ENCODE results near the gene GTPBP1.
A peak's percentile ranks its signal among the peaks of the same experiment; 100 is the strongest.

The GTPBP1 gene

DNA sequence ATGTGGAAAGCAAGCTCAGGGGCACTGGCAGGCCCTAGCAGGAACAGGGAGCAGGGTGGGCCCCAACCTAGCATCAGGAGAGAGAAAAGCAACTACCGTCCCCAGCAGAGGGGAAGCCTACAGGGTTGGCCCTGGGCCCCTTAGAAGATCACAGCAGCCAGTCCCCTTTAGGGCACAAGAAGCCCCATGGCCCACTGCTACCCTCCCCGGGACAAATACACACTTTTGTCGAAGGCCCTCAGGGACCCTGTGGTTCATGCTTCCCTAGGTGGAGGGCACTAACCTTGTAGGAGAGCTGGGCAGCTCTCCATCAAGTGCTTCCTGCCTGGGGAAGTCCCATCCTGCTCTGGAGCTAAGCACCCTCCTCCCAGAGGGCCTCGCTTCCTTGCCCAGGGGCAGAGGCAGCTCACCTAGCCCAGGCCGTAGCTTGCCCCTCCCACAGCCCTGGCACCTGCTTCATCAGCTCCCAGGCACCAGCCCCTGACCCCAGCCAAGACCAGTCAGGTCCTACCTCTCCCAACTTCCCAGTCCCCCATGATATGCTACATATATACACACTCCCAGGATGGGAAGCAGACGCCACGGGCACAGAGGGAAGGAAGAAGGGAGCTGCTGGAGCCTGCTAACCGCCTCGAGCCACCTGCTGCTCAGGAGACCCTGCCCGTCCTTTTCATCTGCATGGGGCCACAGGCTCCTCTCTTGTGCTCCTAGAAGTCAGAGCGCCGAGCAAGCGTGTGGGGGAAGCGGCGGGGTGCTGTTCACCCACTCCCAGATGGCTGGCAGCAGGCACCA, 29.9 kb downstream of the GTPBP1 start:
- no peak overlapping the region for H2AFZ ChIP-seq (ENCODE audit: low read length)
- peaks cover 57% of the 10 kb centered on the region for H3F3A ChIP-seq (ENCODE audit: insufficient read depth, low read length)
- H3K36me3 ChIP-seq (replicated peaks; ENCODE audit: insufficient read depth, low read length): peaks cover 12% of the 10 kb centered on the region
- no peak for TF ChIP-seq EZH2 (optimal IDR thresholded peaks at IDR 0.05; ENCODE audit: low read depth, low read length)
- no peak overlapping the region for H3K4me3 ChIP-seq (ENCODE audit: low read length)
- no peaks in the 10 kb centered on the region for H3K9me2 ChIP-seq (replicated peaks; ENCODE audit: insufficient read depth, low read length)
- H3K9me3 ChIP-seq (replicated peaks; ENCODE audit: insufficient read depth, low read length): no peaks in the 10 kb centered on the region
- peak; percentile 28 for DNase-seq
- no peak overlapping the region for H3K9ac ChIP-seq (ENCODE audit: low read length)
- peaks cover 32% of the 10 kb centered on the region for H3K79me2 ChIP-seq (ENCODE audit: low read length)
- no peaks in the 10 kb centered on the region for H4K20me1 ChIP-seq (ENCODE audit: insufficient read depth, low read length)
- no peak overlapping the region for H3K4me2 ChIP-seq (ENCODE audit: low read depth, low read length)
- peak overlapping the region; percentile 10; the same call in 1 of the 2 replicates for H3K27ac ChIP-seq (ENCODE audit: low read length)
- H3K4me1 ChIP-seq (ENCODE audit: low read length): peaks cover 7% of the 10 kb centered on the region; the same call in 1 of the 2 replicates
- H3K27me3 ChIP-seq (replicated peaks; ENCODE audit: insufficient read depth, low read length): no peaks in the 10 kb centered on the region

DNA sequence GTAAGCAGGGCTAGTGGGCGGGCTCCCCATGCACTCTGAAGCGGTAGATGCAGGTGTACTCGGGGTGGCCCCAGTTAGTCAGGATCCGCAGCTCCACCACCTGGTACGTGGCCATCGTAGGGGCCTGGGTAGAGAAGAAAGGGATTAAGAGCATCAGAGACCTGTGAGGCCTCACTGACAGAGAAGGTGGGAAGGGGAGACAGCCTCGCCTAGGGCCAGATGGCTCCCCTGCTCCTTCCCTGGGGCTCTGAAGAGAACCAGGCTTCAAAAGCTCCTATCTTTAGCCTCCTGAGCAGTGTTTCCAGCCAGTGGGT, 30.5 kb downstream of the GTPBP1 start:
- H4K20me1 ChIP-seq (ENCODE audit: insufficient read depth, low read length): no peaks in the 10 kb centered on the region
- TF ChIP-seq, protein P1, sequence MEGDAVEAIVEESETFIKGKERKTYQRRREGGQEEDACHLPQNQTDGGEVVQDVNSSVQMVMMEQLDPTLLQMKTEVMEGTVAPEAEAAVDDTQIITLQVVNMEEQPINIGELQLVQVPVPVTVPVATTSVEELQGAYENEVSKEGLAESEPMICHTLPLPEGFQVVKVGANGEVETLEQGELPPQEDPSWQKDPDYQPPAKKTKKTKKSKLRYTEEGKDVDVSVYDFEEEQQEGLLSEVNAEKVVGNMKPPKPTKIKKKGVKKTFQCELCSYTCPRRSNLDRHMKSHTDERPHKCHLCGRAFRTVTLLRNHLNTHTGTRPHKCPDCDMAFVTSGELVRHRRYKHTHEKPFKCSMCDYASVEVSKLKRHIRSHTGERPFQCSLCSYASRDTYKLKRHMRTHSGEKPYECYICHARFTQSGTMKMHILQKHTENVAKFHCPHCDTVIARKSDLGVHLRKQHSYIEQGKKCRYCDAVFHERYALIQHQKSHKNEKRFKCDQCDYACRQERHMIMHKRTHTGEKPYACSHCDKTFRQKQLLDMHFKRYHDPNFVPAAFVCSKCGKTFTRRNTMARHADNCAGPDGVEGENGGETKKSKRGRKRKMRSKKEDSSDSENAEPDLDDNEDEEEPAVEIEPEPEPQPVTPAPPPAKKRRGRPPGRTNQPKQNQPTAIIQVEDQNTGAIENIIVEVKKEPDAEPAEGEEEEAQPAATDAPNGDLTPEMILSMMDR (IDR thresholded peaks at IDR 0.05; ENCODE audit: low read length): no peak
- TF ChIP-seq EZH2phosphoT487 (IDR thresholded peaks at IDR 0.05; ENCODE audit: low read length): no peak
- peaks cover 7% of the 10 kb centered on the region; the same call in 1 of the 2 replicates for H3K4me1 ChIP-seq (ENCODE audit: low read length)
- peaks cover 37% of the 10 kb centered on the region for H3K79me2 ChIP-seq (ENCODE audit: low read length)
- H3K9me3 ChIP-seq (replicated peaks; ENCODE audit: insufficient read depth, low read length): no peaks in the 10 kb centered on the region
- H3K27ac ChIP-seq (ENCODE audit: low read length): no peak overlapping the region
- no peaks in the 10 kb centered on the region for H3K27me3 ChIP-seq (replicated peaks; ENCODE audit: insufficient read depth, low read length)
- H3K9me2 ChIP-seq (replicated peaks; ENCODE audit: insufficient read depth, low read length): no peaks in the 10 kb centered on the region
- peaks cover 14% of the 10 kb centered on the region for H3K36me3 ChIP-seq (replicated peaks; ENCODE audit: insufficient read depth, low read length)
- H3K4me2 ChIP-seq (ENCODE audit: low read depth, low read length): no peak overlapping the region
- H3F3A ChIP-seq (ENCODE audit: insufficient read depth, low read length): peaks cover 54% of the 10 kb centered on the region
- no peak overlapping the region for H2AFZ ChIP-seq (ENCODE audit: low read length)
- H3K9ac ChIP-seq (ENCODE audit: low read length): no peak overlapping the region
- H3K4me3 ChIP-seq (ENCODE audit: low read length): no peak overlapping the region
- DNase-seq: no peak

DNA sequence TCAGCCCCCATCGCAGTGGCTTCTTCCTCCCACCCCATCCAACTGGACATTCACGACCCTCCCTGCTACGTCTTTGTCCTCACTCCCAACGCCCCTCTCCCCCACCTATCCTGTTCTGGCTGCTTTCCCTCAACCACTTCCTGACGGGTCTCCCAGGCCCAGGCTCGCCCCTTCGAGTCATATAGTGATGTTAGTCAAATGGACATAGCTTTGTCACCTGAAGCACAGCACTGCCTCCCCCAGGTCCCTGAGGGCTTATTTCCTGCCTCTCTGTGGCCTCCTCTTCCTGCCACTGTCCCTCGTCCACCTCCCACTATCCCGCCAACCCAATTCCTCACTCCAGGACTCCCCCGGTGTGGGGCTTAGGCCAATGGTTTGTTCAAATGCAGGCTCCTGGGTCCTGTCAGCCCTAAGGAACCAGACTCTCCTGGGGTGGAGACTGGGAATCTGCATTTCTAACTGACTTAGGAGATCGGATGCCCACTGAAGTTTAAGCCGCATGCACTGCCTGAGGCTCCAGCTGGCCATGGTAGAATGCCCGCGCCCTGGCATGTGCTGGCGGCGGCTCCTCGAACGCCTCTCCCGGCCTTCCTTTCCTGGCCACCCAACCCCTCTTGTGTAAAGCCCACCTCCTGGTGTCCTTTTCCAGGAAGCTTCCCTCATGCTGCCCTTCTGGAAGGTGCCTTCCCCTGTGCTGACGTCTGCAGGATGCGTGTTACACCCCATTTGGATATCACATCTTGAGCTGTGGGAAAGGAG, 31.7 kb downstream of the GTPBP1 start:
- Histone ChIP-seq H3K79me2 (ENCODE audit: low read length) (peaks cover 47% of the 10 kb centered on the region), H3K36me3 (replicated peaks; ENCODE audit: insufficient read depth, low read length) (peaks cover 18% of the 10 kb centered on the region), H3K9me2 (replicated peaks; ENCODE audit: insufficient read depth, low read length) (no peaks in the 10 kb centered on the region), H3K9ac (ENCODE audit: low read length) (no peak overlapping the region), H3K4me3 (ENCODE audit: low read length) (no peak overlapping the region), H3K9me3 (replicated peaks; ENCODE audit: insufficient read depth, low read length) (no peaks in the 10 kb centered on the region), H3K4me1 (ENCODE audit: low read length) (peaks cover 7% of the 10 kb centered on the region; the same call in 1 of the 2 replicates), H3K27ac (ENCODE audit: low read length) (no peak overlapping the region), H3K27me3 (replicated peaks; ENCODE audit: insufficient read depth, low read length) (no peaks in the 10 kb centered on the region), H2AFZ (ENCODE audit: low read length) (no peak overlapping the region), H3K4me2 (ENCODE audit: low read depth, low read length) (no peak overlapping the region), H4K20me1 (ENCODE audit: insufficient read depth, low read length) (no peaks in the 10 kb centered on the region), H3F3A (ENCODE audit: insufficient read depth, low read length) (peaks cover 53% of the 10 kb centered on the region)
- no peak for TF ChIP-seq EZH2 (optimal IDR thresholded peaks at IDR 0.05; ENCODE audit: low read depth, low read length)
- DNase-seq: no peak

DNA sequence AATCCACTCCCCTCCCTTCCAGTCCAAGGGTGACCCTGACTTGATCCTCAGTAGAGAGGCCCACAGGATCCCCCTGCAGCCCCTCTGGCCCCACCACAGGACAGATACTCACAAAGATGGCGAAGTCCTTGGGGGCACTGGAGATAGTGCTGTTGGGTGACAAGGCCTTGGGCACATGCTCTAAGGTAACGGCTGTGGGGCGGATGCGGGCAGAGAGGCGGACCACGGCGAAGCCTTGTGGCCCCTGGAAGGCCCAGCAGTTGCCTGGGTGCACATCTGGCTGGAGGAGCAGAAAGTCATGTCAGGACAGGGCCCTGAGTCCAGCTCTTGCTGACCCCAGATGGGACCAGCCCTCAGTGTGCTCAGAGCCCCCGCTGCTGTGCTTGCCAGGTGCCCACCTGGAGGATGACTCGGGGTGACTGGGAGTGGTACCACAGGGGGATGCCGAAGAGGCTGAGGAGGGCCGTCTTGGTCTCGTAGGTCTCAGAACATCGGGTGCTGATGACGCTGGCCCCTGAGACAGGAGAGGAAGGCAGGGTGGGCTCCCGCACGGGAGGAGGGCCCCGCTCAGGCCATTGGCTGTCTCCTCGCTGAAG, 32.8 kb downstream of the GTPBP1 start:
- H3K4me2 ChIP-seq (ENCODE audit: low read depth, low read length): no peak overlapping the region
- H3K9ac ChIP-seq (ENCODE audit: low read length): no peak overlapping the region
- H3K4me1 ChIP-seq (ENCODE audit: low read length): peaks cover 7% of the 10 kb centered on the region; the same call in 1 of the 2 replicates
- peaks cover 22% of the 10 kb centered on the region for H3K36me3 ChIP-seq (replicated peaks; ENCODE audit: insufficient read depth, low read length)
- peaks cover 55% of the 10 kb centered on the region for H3K79me2 ChIP-seq (ENCODE audit: low read length)
- H4K20me1 ChIP-seq (ENCODE audit: insufficient read depth, low read length): no peaks in the 10 kb centered on the region
- no peak for DNase-seq
- no peaks in the 10 kb centered on the region for H3K27me3 ChIP-seq (replicated peaks; ENCODE audit: insufficient read depth, low read length)
- H2AFZ ChIP-seq (ENCODE audit: low read length): no peak overlapping the region
- H3K9me3 ChIP-seq (replicated peaks; ENCODE audit: insufficient read depth, low read length): no peaks in the 10 kb centered on the region
- no peak overlapping the region for H3K27ac ChIP-seq (ENCODE audit: low read length)
- no peaks in the 10 kb centered on the region for H3K9me2 ChIP-seq (replicated peaks; ENCODE audit: insufficient read depth, low read length)
- H3F3A ChIP-seq (ENCODE audit: insufficient read depth, low read length): peaks cover 51% of the 10 kb centered on the region
- TF ChIP-seq EZH2phosphoT487 (IDR thresholded peaks at IDR 0.05; ENCODE audit: low read length) (no peak), EZH2 (optimal IDR thresholded peaks at IDR 0.05; ENCODE audit: low read depth, low read length) (no peak)
- TF ChIP-seq, protein P1 (IDR thresholded peaks at IDR 0.05; ENCODE audit: low read length): no peak
- H3K4me3 ChIP-seq (ENCODE audit: low read length): no peak overlapping the region

Data from MM.1S (cell line).